Measurements from ENCODE around the gene PYGM.

DNA sequence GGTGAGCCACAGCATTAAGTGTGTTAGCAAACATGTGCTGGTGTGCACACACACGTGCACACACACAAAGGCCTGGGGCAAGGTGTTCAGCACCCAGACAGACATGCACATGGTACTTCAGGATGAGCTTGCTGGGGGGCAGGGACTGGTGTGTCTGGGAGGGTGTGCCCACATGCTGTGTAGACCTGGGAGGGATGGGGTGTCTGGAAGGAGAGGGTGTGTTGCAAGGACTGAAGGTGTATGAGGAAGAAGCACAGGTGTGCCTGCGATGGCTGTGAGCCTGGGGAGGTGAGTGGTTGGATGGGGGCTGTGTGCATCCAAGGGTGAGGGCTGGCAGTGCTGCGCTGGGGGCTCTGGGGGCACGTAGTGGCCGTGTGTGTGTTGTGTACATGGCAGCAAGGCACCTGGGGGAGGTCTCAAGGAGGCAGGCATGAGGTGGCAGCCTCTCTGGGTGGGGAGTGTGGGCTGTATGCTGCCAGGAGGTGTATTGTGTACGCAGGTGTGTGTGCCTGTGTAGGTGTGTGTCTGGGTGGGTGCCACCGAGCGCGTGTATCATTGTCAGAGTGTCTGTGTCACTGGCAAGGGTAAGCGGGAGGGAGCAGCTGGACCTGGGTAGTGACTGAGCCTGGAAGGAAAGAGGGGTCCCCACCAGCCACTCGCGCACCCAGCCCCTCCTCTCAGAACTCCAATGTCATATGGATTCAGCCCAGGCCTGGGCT, 39.0 kb downstream of the PYGM start:
- TF ChIP-seq, protein P1, sequence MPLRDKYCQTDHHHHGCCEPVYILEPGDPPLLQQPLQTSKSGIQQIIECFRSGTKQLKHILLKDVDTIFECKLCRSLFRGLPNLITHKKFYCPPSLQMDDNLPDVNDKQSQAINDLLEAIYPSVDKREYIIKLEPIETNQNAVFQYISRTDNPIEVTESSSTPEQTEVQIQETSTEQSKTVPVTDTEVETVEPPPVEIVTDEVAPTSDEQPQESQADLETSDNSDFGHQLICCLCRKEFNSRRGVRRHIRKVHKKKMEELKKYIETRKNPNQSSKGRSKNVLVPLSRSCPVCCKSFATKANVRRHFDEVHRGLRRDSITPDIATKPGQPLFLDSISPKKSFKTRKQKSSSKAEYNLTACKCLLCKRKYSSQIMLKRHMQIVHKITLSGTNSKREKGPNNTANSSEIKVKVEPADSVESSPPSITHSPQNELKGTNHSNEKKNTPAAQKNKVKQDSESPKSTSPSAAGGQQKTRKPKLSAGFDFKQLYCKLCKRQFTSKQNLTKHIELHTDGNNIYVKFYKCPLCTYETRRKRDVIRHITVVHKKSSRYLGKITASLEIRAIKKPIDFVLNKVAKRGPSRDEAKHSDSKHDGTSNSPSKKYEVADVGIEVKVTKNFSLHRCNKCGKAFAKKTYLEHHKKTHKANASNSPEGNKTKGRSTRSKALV (CRISPR knock-in tag; IDR thresholded peaks at IDR 0.05), result no peak
- TF ChIP-seq ZMYM2 (CRISPR knock-in tag; IDR thresholded peaks at IDR 0.05), result no peak
- TF ChIP-seq NFE2 (CRISPR knock-in tag; IDR thresholded peaks at IDR 0.05), result no peak
- no peak for TF ChIP-seq SETDB1 (CRISPR knock-in tag; IDR thresholded peaks at IDR 0.05; ENCODE audit: borderline replicate concordance)
- TF ChIP-seq HNRNPH1 (optimal IDR thresholded peaks at IDR 0.05; ENCODE audit: low read depth, low read length), result no peak
- TF ChIP-seq ZNF230 (CRISPR knock-in tag; IDR thresholded peaks at IDR 0.05), result no peak
- TF ChIP-seq ZMAT3 (CRISPR knock-in tag; conservative IDR thresholded peaks at IDR 0.05), result no peak
- no peak for TF ChIP-seq PHF20 (CRISPR knock-in tag; IDR thresholded peaks at IDR 0.05)
- no peak for TF ChIP-seq TARDBP (CRISPR knock-in tag; IDR thresholded peaks at IDR 0.05)
- no peak for TF ChIP-seq POLR2G (IDR thresholded peaks at IDR 0.05; ENCODE audit: low read depth, low read length)
- no peak for TF ChIP-seq ZNF12 (CRISPR knock-in tag; IDR thresholded peaks at IDR 0.05)
- no peak for TF ChIP-seq TOE1 (CRISPR knock-in tag; IDR thresholded peaks at IDR 0.05)
- no peak for TF ChIP-seq TBP (CRISPR knock-in tag; IDR thresholded peaks at IDR 0.05)
- no peak for TF ChIP-seq RAD21 (CRISPR knock-in tag; IDR thresholded peaks at IDR 0.05)

All from HepG2 (cell line).